Vagina (tissue), 2 donors: ENCODE results near the gene VWA1.

Experiments
- POLR2A ChIP-seq, 2 donors: fragments of 450-650 bp; IDR thresholded peaks; one replicate each; pipeline ENCODE4 v1.6.1; 2017; ENCODE audit warnings: antibody characterized with exemption in 2 of 2, mild to moderate bottlenecking in 2 of 2, moderate library complexity in 2 of 2
- POLR2AphosphoS5 ChIP-seq, 2 donors: sonication (generic); formaldehyde crosslinking; IDR thresholded peaks; one replicate each; pipeline ENCODE4 v1.9.0; 2017; ENCODE audit warnings: antibody characterized with exemption in 2 of 2, mild to moderate bottlenecking in 2 of 2, low read depth in 1 of 2; ENCODE audit not compliant: insufficient read depth in 1 of 2
- TF ChIP-seq, protein P1 (sequence below), 3 experiments: fragments of 450-650 bp in 2 of 3; fragments of 200-600 bp in 1 of 3; sonication (generic) in 1 of 3; IDR thresholded peaks; one replicate each; pipeline ENCODE4 v1.5.1; 2017 to 2019; ENCODE audit warnings: antibody characterized with exemption in 3 of 3, mild to moderate bottlenecking in 2 of 3, moderate library complexity in 2 of 3

DNA sequence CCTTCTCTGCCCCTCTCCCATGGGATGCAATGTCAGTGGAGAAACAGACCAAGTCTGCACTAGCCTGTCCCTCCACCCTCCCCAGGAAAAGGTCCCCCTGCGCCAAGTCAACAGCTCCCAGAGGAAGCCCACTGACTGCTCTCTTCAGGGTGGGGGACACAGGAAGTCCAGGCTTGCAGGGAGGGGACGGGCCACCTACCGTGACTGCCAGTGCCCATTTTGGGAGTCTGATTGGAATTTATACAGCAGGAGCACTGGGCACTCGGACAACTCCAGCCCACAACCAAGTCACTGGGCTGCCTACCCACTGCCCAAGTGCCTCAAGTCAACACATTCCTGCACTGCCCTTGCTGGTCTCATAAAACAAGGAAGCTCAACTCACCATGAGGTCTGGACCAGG, 42.5 kb upstream of the VWA1 start:
- TF ChIP-seq, protein P1, sequence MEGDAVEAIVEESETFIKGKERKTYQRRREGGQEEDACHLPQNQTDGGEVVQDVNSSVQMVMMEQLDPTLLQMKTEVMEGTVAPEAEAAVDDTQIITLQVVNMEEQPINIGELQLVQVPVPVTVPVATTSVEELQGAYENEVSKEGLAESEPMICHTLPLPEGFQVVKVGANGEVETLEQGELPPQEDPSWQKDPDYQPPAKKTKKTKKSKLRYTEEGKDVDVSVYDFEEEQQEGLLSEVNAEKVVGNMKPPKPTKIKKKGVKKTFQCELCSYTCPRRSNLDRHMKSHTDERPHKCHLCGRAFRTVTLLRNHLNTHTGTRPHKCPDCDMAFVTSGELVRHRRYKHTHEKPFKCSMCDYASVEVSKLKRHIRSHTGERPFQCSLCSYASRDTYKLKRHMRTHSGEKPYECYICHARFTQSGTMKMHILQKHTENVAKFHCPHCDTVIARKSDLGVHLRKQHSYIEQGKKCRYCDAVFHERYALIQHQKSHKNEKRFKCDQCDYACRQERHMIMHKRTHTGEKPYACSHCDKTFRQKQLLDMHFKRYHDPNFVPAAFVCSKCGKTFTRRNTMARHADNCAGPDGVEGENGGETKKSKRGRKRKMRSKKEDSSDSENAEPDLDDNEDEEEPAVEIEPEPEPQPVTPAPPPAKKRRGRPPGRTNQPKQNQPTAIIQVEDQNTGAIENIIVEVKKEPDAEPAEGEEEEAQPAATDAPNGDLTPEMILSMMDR (IDR thresholded peaks at IDR 0.05): no peak
- TF ChIP-seq POLR2A (IDR thresholded peaks at IDR 0.05): no peak
- TF ChIP-seq POLR2AphosphoS5 (IDR thresholded peaks at IDR 0.05; ENCODE audit: insufficient read depth in 1 of 2, low read depth in 1 of 2): no peak
